Activated naive CD4-positive, alpha-beta T cell treated with anti-CD3 and anti-CD28 coated beads, Interleukin-2, amount 10 ng/mL, durations not matched to agents 7 days and 5 days (primary cell): ENCODE results near the gene SYNPR.

ENCODE experiments used
- CTCF ChIA-PET: fragments of 350-600 bp; sonication (Branson Sonifier 250); formaldehyde crosslinking; loops from one replicate; lab custom pipeline; 2021; ENCODE audit warnings: antibody characterized with exemption; lab: Charles Lee
- DNase-seq: peaks from one replicate; pipeline ENCODE4 v3.0.0-alpha.2; 2020
- H3K27ac Mint-ChIP-seq: one replicate; pipeline ENCODE4 v1.8.0; 2021; ENCODE audit warnings: mild to moderate bottlenecking, moderate library complexity, mixed read lengths
- H3K27me3 Mint-ChIP-seq: one replicate; pipeline ENCODE4 v1.8.0; 2021; ENCODE audit warnings: mild to moderate bottlenecking, mixed read lengths
- H3K36me3 Mint-ChIP-seq: one replicate; pipeline ENCODE4 v1.8.0; 2021; ENCODE audit warnings: mixed read lengths
- H3K4me1 Mint-ChIP-seq: one replicate; pipeline ENCODE4 v1.8.0; 2021; ENCODE audit warnings: mixed read lengths
- H3K4me3 Mint-ChIP-seq: one replicate; pipeline ENCODE4 v1.8.0; 2021; ENCODE audit warnings: mild to moderate bottlenecking, moderate library complexity, mixed read lengths
- H3K9me3 Mint-ChIP-seq: one replicate; pipeline ENCODE4 v1.8.0; 2021; ENCODE audit warnings: mixed read lengths

SYNPR gene

DNA sequence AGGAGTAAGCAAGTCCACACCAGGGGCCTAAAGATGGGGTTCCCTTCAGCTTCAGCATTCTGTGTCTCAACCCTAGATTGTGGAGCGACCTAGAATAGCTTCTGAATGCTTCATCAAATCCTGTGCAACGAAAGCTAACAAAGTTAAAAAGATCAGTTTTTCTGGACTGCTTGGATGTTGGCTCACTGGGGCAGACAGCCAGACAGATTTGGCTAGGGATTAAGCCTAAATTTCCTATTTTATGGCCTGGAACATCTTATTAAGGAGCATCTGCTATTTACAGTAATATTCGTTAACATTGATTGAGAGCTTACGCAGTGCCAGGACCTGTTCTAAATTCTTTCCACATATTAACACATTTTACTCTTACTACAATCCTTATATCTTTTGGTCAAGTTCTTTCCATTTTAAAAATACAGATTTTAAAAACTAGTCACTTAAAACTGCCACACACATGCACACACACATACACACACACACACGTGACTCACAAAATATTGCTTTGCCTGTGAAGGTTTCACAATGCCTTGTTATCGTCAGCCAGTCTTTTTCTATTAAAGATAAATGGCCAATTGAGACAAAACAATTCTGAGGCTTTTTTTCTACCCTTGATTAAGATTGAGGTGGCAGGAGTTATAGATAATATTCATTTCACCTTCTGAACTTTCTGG lies 201.0 kb downstream of the SYNPR start:
- Mint-ChIP-seq H3K4me1 (no peaks in the 10 kb centered on the region), H3K27ac (no peak overlapping the region), H3K4me3 (no peak overlapping the region), H3K27me3 (no peaks in the 10 kb centered on the region), H3K36me3 (no peaks in the 10 kb centered on the region), H3K9me3 (peaks cover 3% of the 10 kb centered on the region)
- DNase-seq: no peak
- CTCF ChIA-PET: no interaction called here

DNA sequence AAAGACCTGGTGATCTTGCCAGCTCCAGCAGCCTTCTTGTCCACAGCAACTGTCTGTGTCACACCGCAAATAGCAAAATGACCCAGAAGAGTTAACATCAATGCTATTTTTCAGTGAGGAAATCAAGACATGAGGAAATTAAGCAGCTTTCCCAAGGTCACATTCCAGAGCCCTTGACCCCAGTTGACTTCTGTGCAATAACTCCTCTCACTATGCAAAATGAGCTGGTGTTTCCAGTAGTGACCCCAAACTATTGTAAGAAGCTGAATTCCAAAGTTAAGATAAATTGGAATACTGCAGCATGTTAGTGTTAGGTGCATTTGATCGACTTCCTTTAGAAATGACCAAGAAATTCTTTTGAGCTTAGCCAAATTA lies 201.5 kb downstream of the SYNPR start:
- Mint-ChIP-seq H3K4me3 (no peak overlapping the region), H3K36me3 (no peaks in the 10 kb centered on the region), H3K27me3 (no peaks in the 10 kb centered on the region), H3K27ac (no peak overlapping the region), H3K9me3 (peaks cover 3% of the 10 kb centered on the region), H3K4me1 (no peaks in the 10 kb centered on the region)
- DNase-seq: no peak
- CTCF ChIA-PET: no interaction called here

DNA sequence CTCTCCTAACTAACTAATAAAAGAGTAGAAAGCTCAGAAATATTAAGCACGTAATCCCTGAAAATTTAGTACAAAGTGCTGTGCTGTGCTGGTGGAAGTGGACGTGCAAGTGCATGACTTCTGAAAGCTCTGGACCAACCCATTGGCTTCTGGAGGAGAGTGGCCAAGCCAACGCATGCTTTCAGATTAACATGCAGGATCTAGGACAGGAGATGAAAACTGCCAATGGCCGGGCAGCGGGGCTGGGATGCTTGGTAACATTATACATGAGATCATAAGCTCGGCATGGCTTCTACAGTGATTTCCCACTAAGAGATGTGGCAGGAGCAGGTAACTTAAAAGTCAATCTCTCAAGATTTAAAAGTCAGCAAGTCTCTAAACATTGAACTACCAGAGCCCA lies 203.5 kb downstream of the SYNPR start:
- Mint-ChIP-seq H3K27me3 (no peaks in the 10 kb centered on the region), H3K27ac (no peak overlapping the region), H3K9me3 (peaks cover 3% of the 10 kb centered on the region), H3K4me1 (no peaks in the 10 kb centered on the region), H3K36me3 (no peaks in the 10 kb centered on the region), H3K4me3 (no peak overlapping the region)
- CTCF ChIA-PET: no interaction called here
- no peak for DNase-seq

DNA sequence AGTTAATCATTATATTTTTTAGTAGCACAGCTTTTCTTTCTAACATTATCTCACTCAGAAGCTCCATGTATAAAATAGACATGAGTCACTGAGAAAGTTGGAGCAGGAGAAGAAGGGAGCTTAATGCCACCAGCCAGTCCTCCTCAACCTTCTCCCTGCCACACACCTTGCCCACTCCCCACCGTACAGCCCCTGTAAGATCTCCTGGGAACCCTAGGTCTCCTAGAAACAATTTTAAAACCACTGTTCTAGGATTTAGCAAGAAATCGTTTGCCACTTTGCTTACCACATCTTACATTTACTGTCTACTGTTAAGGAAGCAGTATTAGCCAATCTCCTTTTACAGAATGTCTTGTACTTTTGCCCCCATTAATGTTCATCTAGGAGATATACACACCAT lies 204.2 kb downstream of the SYNPR start:
- Mint-ChIP-seq H3K36me3 (no peaks in the 10 kb centered on the region), H3K4me1 (no peaks in the 10 kb centered on the region), H3K9me3 (peaks cover 3% of the 10 kb centered on the region), H3K27ac (no peak overlapping the region), H3K4me3 (no peak overlapping the region), H3K27me3 (no peaks in the 10 kb centered on the region)
- CTCF ChIA-PET: no interaction called here
- no peak for DNase-seq

DNA sequence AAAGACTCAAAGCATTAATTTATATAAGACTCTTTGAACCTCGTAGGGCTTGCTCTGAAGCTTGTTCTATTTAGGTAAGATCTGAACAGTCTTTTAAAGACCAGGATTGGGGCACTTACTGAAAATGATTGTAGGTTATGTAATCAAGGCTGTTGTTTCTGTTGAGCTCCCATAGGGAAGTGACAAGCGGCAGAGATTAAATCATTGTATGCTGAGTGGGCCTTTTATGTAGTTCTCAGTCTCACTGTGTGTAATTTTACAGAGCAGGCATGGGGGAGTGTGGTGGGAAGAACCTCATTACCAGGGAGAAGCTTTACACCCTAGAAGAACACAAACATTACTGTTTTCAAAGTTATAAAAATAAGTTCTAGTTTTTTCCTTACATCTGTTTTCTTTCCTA lies 214.4 kb downstream of the SYNPR start:
- Mint-ChIP-seq H3K4me3 (no peak overlapping the region), H3K27ac (no peak overlapping the region), H3K27me3 (no peaks in the 10 kb centered on the region), H3K36me3 (no peaks in the 10 kb centered on the region), H3K9me3 (peaks cover 3% of the 10 kb centered on the region), H3K4me1 (no peaks in the 10 kb centered on the region)
- CTCF ChIA-PET: no interaction called here
- no peak for DNase-seq

DNA sequence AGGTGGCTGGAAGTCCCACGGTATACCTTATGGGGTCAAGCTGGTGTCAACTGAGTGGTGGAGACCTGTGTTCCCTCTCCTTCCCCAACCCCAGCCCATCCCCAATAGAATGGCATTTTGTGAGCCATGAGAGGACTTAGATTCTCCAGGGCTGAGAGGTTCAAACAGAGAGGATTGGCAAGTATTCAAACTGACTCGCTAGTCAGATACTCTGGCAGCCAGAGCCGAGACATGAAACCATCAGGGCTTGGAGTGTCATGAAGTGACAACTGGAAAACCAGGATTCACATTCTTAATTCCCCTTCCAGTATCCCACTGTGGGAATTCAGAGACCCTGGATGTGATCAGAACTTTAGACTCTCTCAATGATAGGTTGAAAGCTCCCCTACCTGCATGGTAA lies 215.0 kb downstream of the SYNPR start:
- Mint-ChIP-seq H3K4me1 (no peaks in the 10 kb centered on the region), H3K36me3 (no peaks in the 10 kb centered on the region), H3K9me3 (peaks cover 3% of the 10 kb centered on the region), H3K27me3 (no peaks in the 10 kb centered on the region), H3K27ac (no peak overlapping the region), H3K4me3 (no peak overlapping the region)
- no peak for DNase-seq
- CTCF ChIA-PET: no interaction called here

DNA sequence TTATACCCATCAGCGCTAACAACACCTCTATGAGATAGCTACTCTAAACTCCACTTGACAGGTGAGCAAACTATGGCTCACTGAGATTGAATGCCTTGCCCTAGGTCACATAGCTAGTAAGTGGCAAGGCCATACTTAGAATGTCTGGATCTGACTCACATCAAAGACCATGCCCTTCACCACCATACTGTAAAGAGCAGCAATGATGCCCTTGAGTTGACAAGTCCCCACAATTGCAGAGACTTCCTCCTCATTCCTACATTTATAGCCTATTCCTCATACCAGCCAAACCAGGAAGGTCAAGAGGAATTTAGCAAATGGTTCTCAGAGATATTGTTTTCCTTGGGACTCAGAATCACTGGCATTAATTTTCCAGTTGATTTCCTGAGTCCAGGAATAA lies 216.5 kb downstream of the SYNPR start:
- Mint-ChIP-seq H3K9me3 (peaks cover 3% of the 10 kb centered on the region), H3K4me1 (no peaks in the 10 kb centered on the region), H3K36me3 (no peaks in the 10 kb centered on the region), H3K27me3 (no peaks in the 10 kb centered on the region), H3K27ac (no peak overlapping the region), H3K4me3 (no peak overlapping the region)
- DNase-seq: no peak
- CTCF ChIA-PET: no interaction called here

DNA sequence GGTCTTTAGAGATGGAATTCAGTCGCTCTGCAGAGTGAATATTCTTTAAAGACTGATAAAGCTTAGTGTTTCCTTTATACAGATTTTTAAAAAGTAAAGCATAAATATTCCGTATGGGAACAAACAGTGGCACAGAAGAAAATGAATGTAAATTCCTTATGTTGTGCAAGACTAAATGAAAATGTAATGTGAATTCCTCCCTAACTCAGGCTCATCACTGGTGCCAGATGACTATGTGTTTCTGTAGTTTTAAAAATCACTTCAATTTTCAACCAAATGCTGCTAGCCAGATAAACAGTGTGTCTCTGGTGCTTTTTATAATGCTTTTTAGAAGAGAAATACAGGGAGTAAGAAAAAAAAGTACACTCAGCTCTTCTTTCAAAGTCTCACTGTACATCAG lies 219.5 kb downstream of the SYNPR start:
- CTCF ChIA-PET: no interaction called here
- no peak overlapping the region for H3K27ac Mint-ChIP-seq
- H3K27me3 Mint-ChIP-seq: no peaks in the 10 kb centered on the region
- H3K36me3 Mint-ChIP-seq: no peaks in the 10 kb centered on the region
- no peak overlapping the region for H3K4me3 Mint-ChIP-seq
- no peaks in the 10 kb centered on the region for H3K9me3 Mint-ChIP-seq
- no peaks in the 10 kb centered on the region for H3K4me1 Mint-ChIP-seq
- DNase-seq: no peak

DNA sequence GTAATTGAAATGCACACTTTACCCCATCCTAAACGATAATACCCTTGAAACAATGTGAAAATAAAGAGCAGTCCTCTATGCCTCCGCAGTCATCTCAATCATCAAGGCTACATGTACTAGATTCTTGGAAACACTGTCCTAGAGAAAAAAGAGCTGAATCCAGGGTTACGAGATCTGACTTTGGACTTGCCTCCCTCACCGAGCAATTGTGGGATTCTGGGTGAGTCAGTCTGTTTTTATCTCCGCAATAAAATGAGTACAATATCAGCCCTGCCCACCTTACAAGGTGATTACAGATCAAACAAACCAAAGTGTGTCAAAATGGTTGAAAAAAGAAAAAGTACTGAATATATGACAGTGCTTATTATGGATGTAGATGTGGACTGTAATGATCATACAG lies 222.1 kb downstream of the SYNPR start:
- H3K9me3 Mint-ChIP-seq: no peaks in the 10 kb centered on the region
- no peaks in the 10 kb centered on the region for H3K27me3 Mint-ChIP-seq
- H3K27ac Mint-ChIP-seq: no peak overlapping the region
- no peaks in the 10 kb centered on the region for H3K4me1 Mint-ChIP-seq
- no peak overlapping the region for H3K4me3 Mint-ChIP-seq
- DNase-seq: no peak
- CTCF ChIA-PET: no interaction called here
- no peaks in the 10 kb centered on the region for H3K36me3 Mint-ChIP-seq

DNA sequence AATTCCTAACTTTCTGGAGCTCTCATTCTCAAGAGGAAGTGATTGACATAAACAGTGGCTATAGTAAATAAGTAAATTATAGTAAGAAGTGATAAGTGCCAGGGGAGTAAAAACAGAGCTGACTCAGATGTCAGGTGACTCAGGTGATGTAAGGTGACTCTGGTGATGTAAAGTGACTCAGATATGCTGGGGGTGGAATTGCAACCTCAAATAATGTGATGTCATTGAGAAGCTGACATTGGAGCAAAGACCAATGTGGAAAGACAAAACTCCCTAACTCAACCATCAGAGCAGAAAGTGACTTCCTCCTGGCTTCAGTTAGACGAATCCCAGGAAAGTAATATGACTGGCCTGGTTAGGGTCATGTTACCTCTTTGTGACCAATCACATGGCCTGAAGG lies 230.2 kb downstream of the SYNPR start:
- Mint-ChIP-seq H3K27me3 (no peaks in the 10 kb centered on the region), H3K9me3 (no peaks in the 10 kb centered on the region), H3K4me3 (no peak overlapping the region), H3K36me3 (no peaks in the 10 kb centered on the region), H3K27ac (no peak overlapping the region), H3K4me1 (no peaks in the 10 kb centered on the region)
- CTCF ChIA-PET: no interaction called here
- no peak for DNase-seq

DNA sequence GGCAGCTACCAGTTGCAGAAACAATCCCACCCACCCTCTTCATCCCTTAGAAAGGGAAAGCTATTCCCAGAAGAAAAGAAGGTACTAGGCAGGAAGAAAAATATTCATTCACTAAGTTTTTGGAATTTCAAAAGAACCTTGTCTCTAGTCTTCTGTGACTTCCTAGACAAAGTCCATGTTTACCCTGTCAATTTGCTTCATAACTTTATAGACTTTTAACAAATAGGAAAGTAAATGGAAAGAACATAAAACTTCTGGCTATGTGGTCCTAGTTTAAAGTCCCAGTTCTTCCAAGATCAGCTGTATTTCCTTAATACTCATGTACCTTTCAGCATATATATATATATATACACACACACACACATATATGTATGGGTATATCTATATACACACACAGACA lies 230.7 kb downstream of the SYNPR start:
- no peak overlapping the region for H3K4me3 Mint-ChIP-seq
- no peaks in the 10 kb centered on the region for H3K27me3 Mint-ChIP-seq
- no peaks in the 10 kb centered on the region for H3K36me3 Mint-ChIP-seq
- CTCF ChIA-PET: no interaction called here
- no peaks in the 10 kb centered on the region for H3K9me3 Mint-ChIP-seq
- no peaks in the 10 kb centered on the region for H3K4me1 Mint-ChIP-seq
- DNase-seq: no peak
- H3K27ac Mint-ChIP-seq: no peak overlapping the region

DNA sequence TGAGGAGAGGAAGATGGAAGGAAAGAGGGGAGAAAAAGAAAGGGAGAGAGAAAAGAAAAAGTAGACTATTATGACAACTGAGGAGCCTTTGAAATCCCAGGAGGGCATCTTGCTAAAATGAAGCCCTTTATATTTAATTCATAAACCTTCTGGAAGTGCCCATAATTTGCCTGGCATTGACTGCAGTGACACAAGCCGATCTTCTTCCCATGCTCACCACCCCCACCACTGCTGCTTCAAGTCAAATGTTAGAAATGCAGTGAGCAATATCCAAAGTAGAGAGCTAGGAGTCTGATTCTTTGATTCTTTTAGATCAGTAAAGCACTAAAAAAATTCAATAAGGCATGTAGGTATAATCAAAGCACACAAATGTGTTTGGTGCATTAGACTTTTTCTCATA lies 235.7 kb downstream of the SYNPR start:
- Mint-ChIP-seq H3K36me3 (no peaks in the 10 kb centered on the region), H3K27me3 (no peaks in the 10 kb centered on the region), H3K27ac (no peak overlapping the region), H3K9me3 (no peaks in the 10 kb centered on the region), H3K4me3 (no peak overlapping the region), H3K4me1 (no peaks in the 10 kb centered on the region)
- no peak for DNase-seq
- CTCF ChIA-PET: no interaction called here

DNA sequence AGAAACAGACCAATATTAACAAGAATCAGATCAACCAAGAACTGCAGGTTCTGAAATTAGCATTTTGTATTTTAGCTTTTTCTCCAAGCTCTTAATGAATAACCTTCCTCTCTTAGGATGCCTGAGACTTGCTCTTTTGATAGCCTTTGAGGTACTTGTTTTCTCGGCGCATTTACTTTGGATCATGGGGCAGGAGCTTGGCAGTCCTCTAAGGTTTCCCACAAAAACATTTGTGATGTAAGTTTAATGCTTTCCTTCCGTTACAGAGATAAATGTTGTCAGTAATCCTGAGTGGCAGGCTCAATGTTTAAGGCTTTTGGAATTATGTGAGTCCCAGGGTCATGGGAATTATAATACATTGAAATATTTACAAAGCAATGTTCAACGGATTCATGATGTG lies 236.6 kb downstream of the SYNPR start:
- no peaks in the 10 kb centered on the region for H3K4me1 Mint-ChIP-seq
- no peak overlapping the region for H3K4me3 Mint-ChIP-seq
- no peak for DNase-seq
- no peaks in the 10 kb centered on the region for H3K36me3 Mint-ChIP-seq
- CTCF ChIA-PET: no interaction called here
- H3K27ac Mint-ChIP-seq: no peak overlapping the region
- H3K27me3 Mint-ChIP-seq: no peaks in the 10 kb centered on the region
- H3K9me3 Mint-ChIP-seq: no peaks in the 10 kb centered on the region

DNA sequence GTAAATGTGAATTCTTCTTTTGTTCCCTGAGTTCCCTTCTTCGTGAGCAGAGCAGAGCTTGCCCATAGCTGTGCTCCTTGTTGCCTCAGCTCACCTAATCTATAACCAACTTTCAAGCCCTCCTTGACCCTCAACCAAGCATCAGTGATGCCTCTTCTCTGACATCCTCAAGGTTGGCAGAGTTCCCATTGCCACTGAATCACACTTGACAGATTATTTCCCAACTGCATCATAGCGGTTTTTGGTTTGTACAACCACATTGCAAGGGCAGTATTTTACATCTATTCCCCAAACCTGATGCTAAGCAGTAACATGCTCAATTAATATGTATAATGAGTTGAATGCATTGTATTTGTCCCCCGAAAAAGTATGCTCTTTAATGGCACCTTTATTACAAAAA lies 241.3 kb downstream of the SYNPR start:
- no peak overlapping the region for H3K4me3 Mint-ChIP-seq
- H3K9me3 Mint-ChIP-seq: peaks cover 3% of the 10 kb centered on the region
- no peak overlapping the region for H3K27ac Mint-ChIP-seq
- H3K4me1 Mint-ChIP-seq: no peaks in the 10 kb centered on the region
- DNase-seq: no peak
- H3K36me3 Mint-ChIP-seq: no peaks in the 10 kb centered on the region
- CTCF ChIA-PET: no interaction called here
- no peaks in the 10 kb centered on the region for H3K27me3 Mint-ChIP-seq

DNA sequence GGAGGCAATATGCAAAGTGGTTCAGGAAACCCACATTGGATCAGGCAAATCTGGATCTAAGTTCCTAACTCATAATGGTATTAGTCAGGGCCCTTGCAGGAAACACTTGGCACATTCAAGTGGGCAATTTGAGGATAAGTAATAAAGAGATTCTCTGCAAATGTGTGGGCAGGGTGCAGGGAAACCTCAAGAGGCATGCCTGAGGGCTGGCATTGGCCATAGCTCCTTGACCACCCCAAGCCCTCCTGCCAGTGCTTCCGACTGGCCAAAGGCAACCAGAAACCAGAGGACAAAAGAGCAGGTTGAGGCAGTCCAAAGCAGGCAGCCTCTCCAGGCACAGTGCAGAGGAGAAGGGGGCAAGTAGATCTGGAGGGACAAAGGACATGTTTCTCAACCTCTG lies 243.5 kb downstream of the SYNPR start:
- Mint-ChIP-seq H3K9me3 (peaks cover 3% of the 10 kb centered on the region), H3K27me3 (no peaks in the 10 kb centered on the region), H3K27ac (no peak overlapping the region), H3K4me1 (no peaks in the 10 kb centered on the region), H3K4me3 (no peak overlapping the region), H3K36me3 (no peaks in the 10 kb centered on the region)
- CTCF ChIA-PET: no interaction called here
- DNase-seq: no peak

DNA sequence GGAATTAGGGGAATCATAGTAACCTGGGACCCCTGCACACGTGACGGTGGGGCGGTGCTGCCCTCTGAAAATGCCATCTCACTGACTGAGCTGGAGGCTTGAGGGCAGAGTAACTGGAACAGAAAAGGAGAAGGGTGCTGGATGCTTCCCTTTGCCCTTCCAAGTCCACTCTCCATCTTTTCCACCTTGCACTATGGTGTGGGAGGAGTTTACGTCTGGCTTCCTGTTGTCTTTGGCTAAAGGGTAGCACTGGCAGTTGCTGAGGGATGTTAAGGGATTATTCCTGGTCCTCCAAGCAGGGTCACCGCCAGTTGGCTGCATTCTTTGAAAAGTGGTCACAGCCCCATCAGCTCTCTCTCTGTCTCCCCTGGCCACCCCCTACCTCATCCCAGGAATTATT lies 245.0 kb downstream of the SYNPR start:
- CTCF ChIA-PET: no interaction called here
- no peak for DNase-seq
- H3K27me3 Mint-ChIP-seq: no peaks in the 10 kb centered on the region
- H3K4me3 Mint-ChIP-seq: no peak overlapping the region
- H3K27ac Mint-ChIP-seq: no peak overlapping the region
- no peaks in the 10 kb centered on the region for H3K36me3 Mint-ChIP-seq
- peaks cover 3% of the 10 kb centered on the region for H3K9me3 Mint-ChIP-seq
- H3K4me1 Mint-ChIP-seq: no peaks in the 10 kb centered on the region
